HFFc6 (cell line): ENCODE data around the gene ZNF716. TPM values are rescaled to one million over a fixed set of nuclear protein-coding genes. Genes with fewer than 3 reads are reported as not detected.

Experiments used
- microRNA-seq: library from miRNA; unstranded; fragments of <30 nt; microRNA quantifications from one replicate; pipeline ENCODE4, GENCODE V29; 2019
- total RNA-seq, 6 experiments: library from RNA; stranded (reverse); fragmentation: NEBNext Ultra II Directional; extraction: Animal tissue kit (Norgen Biotek cat#: 25700); gene quantifications; 2 replicates in 1 of 6; 3 replicates in 5 of 6; pipeline ENCODE4 v1.2.3, GENCODE V29; 2021

ZNF716 gene
- total RNA-seq, 6 experiments from 2014 or later = not detected

Small RNA genes within 50 kb of the gene (microRNA-seq; reads per million reads assigned to microRNA genes)
- not detected for gene MIR3147
